Middle frontal gyrus (tissue), 1 donor: ENCODE data around the gene DDRGK1.
"Not testable (repeated sequence)": the region's sequence is repeated elsewhere in the genome, so short reads cannot be mapped to it uniquely, and the experiment has no call there.

Experiments used
- DNase-seq: peaks from one replicate; pipeline ENCODE4 v3.0.0-alpha.2; 2015; ENCODE audit warnings: low spot score; ENCODE audit errors: extremely low spot score

Gene DDRGK1

DNA sequence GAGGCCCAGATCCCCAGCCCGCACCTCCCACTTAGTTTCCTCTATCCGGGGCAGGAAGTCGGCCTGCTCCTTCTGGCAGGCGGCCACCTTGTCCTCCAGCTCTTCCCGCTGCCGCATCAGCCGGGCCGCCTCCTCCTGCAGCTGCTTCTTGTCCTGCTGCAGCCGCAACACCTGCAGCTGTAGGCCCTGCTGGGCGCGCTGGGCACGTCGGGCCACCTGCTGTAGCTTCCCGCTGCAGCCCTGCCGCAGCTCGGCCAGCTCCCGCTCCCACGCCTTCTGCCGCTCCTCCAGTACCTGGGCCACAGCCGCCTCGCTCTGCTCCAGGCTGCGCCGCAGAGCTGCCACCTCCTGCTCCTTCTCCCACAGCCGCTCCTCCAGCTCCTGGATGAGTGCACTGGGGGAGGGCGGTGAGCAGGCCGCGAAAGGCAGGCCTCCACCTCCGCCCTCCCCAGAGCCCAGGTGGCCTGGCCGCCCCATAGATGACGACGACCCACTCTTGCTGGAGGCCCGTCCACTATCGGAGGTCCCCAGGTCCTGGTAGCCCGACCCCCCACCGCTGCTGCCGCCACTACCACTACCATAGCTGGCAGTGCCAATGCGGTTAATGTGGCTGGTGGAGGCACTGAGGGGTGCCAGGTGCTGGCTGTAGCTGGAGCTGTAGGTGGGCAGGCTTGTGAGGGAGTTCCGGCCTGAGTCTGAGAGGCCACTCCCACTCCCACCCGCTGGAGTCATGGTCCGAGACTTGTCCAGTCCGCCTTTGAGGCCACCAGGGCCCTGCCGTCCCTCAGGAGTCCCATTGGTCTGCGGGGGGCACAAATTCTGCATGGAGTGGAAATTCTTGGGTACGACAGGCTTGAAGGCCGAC is 38.8 kb downstream of the DDRGK1 start:
- DNase-seq: no peak

DNA sequence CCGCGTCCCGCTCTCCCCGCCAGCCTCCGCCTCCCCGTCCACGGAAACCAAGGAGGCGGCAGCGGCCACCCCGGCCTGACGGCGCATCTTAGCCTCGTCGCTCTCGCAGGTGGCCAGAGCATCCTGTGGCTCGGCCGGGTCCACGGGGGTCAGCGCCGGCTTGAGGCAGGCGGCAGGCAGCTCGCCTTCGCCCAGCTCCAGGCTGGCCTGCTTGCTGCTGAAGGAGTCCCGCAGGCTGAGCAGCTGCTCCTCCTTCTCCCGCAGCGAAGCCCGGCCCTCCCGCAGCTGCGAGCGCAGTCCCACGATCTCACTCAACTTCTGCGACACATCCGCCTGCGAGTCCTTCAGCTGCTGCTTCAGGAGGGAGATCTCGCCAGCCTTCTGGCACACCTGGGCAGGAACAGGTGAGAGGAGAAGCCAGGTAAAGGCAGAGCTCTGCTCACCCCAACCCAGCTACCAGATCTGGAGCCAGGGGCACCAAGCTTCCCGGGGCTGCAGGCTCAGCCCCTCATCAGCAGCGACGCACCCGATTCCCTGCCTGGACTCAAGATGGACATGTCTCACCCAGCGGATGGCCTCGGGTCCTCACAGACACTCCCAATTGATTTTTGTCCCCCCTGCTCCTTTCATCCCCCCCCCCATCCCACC is 39.6 kb downstream of the DDRGK1 start:
- DNase-seq: no peak

DNA sequence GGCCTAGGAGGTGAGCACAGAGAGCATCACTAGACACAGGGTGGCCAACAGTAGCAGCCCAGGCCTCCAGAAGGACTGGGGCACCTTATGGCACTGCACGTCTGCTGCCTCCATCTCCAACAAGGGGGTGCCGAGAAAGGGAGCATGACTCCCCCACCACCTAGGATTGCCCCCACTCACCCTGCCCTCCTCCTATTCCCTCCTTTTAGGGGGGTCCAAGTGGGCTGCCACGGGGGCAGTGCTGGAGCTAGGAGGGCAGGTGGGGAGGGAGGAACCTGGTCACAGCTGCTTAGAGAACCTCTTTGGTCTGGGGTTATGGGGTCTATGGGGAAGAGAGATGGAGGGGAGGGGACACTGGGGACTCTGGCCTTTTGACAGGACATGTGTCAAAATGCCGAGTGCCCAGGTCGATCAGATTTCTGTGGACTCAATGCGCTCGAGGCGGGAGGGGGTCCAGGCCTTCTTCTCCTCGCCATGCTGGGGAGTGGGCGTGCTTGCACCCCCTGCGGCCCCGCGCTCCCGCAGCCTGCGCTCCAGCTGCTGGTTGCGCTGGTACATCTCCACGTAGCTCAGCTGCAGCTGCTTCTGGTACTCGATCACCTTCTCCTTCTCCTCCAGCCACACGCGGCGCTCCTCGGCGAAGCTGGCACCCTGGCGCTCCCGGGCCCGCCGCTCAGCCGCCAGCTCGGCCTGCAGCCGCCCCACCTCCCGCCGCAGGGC is 40.3 kb downstream of the DDRGK1 start:
- DNase-seq: no peak

DNA sequence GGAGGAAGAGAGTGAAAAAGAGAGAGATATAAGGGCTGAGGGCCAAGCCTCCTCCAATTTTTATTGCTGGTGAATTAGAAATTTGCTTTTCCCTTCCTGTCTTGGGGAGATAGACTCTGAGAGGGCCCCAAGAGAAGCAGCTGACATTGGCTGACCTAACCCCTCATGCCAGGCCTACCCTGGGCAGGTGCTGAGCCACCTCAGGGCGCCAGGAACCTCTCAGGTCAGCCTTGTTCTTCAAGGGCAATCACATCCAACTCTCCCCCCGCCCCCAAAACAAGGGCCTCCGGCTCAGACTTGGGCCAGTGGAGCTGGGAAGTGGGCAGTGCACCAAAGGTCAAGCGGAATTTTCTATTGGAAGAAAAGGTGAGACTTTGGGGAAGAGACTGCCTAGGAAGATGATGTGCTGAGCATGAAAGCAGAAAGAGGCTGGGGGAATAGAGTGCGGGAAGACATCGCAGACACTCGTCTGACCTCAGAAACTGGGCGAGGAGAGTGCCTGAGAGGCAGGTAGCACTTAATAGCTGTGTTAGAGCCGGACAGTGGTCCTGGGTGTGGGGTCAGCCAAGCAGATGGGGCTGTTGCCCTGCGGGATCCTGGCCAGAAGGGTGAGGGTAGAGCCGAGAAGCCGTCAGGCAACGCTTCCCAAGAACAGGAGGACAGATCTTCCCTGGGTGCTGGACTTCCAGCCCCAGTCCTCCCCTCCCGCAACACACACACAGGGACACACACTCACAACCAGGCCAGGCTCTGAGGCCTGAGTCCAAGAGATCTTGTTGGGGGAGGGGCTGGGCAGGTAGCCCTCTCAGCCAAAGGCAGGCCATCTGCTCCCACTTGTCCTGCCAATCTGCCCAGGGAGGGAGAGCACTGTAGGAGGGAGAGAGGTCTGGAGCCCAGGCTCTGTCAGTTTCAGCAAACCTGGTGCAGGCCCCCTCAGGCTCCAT is 41.1 kb downstream of the DDRGK1 start:
- no peak for DNase-seq

DNA sequence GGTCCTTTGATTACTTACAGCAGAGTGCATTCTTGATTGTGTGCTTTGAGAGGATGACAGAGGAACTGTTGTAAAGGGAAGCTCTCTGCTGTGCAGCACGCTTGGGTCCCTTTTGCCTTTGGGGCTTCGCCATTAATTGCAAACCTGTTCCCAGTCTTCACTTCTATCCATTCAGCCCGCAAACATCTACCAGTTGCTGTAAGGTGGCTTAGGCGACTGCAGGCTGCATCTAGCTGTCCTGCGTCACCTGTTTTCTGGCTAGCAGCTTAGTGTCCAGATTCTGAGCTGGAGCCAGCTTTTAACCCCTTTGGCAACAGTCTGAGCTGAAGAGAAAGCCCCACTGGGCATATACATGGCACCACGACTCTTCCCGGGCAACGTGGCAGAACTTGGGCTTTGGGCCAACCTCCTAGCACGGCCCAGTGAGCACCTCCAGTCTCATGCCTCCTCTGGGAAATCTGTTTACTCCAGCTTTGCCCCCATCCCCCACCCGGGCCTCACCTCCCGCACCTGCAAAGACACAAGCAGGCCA is 42.3 kb downstream of the DDRGK1 start:
- no peak for DNase-seq

DNA sequence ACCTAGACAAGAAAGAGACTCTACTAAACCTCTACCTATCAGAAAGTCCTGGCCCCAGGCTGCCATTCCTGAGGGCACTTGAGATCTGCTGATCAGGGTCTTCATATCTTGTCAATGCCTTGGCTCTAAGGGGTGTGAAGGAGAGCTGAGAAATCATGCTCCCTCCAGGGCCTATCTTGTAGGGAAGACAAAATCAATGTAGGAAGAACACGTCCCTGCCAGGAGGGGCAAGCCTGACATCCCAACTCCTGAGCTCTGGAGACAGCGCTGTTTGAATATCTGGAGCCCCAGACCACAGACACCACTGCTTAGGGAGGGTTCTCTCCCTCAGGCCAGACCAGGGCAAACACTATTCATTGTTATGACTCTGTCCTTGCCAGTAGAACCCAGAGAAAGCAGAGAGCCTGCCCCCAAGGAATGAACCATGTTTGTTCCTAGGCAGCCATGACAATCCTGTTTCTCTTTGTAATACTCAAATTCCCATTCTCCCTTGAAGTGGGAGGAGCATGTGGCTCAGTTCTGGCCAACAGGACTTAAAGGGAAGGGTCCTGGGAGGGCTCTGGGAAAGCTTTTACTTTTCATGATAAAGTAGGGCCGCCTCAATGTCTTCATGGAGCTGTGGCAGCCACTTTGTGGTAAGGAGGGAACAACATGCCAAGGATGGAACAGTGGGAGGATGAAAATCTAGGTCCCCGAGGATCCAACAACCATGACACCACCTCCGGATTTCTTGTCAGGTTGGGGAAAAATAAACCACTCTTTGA is 43.0 kb downstream of the DDRGK1 start:
- DNase-seq: no peak

DNA sequence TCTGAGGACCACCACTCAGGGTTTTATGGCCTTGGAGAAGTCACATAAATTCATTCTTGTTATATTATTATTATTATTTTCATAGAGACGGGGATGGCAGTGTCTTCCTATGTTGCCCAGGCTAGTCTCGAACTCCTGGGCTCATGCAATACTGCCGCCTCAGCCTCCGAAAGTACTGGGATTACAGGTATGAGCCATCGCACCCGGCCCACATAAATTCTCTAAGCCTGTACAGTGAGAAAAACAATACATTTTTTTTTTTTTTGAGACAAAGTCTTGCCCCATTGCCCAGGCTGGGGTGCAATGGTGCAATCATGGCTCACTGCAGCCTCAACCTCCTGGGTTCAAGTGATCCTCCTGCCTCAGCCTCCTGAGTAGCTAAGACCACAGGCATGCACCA is 44.1 kb downstream of the DDRGK1 start:
- DNase-seq: no peak

DNA sequence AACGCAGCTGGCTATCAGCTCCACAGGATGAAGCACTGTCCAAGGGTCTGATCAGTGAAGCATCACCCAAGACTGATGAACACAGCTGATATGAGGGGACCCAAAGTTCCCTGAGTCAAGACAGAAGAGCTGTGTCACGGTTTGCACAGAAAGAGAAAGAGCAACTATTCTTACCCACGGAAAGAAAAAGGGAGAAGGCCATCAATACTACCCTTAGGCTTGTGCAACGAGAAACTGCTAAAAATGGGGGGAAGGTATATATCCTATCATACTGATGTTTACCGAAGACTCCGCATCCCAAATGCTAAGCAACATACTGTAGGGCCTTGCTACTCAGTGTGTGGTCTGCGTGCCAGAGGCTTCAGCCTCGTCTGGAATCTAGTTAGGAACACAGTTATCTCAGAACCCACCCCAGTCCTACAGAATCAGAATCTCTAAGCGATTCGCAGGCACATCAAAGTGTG is 45.5 kb downstream of the DDRGK1 start:
- no peak for DNase-seq

DNA sequence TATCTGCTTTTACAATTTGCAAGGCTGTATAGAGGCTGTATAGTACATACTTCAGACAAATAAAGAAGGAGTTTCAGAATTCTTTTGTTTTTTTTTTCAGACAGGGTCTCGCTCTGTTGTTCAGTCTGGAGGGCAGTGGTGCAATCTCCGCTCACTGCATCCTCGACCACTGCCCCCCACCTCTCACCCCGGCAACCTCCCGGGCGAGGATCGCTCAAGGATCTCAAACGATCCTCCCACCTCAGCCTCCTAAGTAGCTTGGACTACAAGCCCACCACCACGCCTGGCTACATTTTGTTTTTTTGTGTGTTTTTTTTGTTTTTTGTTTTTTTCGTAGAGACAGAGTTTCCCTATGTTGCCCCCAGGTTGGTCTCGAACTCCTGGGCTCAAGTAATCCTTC is 46.7 kb downstream of the DDRGK1 start:
- DNase-seq: no peak

DNA sequence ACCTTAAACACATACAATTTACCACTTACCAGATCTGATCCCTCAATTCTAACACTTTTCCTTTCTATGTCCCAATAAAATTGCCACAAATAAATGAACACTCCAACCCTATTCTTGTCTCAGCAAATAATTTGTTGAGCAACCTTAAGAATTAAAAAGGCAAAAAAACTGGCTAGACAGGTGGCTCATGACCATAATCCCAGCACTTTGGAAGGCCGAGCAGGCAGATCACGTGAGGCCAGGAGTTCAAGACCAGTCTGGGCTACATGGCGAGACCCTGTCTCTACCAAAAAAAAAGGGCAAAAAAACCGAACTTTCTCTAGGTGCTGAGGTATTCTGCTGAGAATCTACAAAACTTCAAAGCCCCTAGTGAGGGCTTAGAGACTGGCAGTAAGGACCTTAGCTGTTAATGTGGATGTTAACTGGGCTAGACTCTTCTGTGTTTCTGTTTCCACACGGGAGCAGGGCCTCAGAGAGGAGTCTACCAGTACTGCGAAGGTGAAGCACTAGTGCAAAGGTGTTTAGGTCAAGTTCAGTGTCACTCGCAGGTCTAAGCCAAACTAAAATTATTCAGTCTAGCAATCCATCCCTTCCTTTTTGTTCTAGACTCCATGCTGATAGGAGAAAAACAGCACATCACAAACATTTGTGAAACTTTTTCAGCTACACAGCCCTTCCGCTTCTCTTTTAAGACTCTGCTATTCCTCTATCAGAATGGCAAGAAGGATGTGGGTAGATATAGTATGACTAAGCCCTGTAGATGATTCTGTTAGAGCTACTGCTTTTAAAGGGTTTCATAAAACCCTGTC is 47.5 kb downstream of the DDRGK1 start:
- no peak for DNase-seq

DNA sequence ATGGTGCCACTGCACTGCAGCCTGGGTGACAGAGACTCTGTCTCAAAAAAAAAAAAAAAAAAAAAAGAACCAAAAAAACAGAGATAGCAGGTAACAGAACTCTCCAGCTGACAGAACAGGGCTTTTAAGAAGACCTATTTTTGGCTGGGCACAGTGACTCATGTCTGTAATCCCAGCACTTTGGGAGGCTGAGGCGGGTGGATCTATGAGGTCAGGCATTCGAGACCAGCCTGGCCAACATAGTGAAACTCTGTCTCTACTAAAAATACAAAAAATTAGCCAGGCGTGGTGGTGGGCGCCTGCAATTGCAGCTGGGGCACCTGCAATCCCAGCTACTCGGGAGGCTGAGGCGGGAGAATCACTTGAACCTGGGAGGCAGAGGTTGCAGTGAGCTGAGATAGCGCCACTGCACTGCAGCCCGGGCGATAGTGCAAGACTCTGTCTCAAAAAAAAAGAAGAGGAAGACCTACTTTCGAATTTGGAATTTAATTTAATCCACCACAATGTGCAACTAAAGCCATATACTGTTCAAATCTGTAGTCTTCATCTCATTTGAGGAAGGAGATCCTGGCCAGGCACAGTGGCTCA is 52.3 kb downstream of the DDRGK1 start:
- DNase-seq: not testable (repeated sequence)

DNA sequence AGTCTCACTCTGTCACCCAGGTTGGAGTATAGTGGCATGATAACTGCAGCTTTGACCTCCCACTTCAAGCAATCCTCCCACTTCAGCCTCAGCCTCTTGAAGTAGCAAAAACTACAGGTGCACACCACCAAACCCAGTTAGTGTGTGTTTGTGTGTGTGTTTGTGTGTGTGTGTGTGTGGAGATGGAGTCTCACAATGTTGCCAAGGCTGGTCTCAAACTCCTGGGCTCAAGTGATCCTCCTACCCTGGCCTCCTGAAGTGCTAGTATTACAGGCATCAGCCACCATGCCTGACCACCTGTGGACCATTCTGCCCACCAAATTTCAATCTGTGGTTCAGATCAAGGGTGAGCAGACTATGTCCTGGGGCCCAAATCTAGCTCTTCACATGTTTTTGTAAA is 53.6 kb downstream of the DDRGK1 start:
- no peak for DNase-seq

DNA sequence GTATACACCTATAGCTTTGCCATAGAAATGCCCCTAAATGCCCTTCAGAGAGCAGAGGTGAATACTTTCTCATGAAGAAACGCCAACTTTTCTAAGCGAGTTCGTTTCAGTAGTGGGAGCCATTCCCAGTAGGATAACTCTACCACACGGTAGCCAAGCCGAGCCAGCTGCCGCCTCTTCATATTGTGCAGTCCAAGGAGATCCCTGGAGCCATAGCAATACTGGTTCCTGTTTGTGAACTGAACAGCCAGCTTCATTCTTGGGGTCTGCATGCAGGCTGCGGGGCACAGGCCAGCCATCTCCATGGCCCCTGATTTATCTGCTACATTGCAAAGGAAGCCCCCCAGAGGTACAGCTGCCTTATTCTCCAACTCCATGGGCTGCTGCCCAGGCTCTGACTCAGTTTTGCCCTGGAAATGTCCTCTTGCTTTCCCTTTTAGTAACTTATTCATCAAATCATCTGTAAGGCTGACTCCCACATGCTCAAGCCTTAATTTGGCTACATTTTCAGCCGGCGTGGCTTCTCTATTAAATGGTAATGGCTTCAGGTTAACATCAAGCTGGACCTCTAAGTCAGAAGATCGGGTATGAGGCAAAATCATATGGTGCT is 57.6 kb downstream of the DDRGK1 start:
- no peak for DNase-seq

DNA sequence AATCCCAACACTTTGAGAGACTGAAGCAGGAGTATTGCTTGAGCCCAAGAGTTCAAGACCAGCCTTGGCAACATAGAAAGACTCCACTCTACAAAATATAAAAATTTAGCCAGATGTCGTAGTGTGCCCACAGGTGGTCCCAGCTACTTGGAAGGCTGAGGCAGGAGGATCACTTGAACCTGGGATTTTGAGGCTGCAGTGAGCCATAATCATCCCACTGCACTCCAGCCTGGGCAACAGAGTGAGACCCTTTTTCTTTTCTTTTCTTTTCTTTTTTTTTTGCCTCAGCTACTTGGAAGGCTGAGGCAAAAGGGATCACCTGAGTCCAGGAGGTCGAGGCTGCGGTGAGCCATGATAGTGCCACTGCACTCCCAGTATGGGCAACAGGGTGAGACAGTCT is 62.7 kb downstream of the DDRGK1 start:
- DNase-seq: no peak
